Suprapubic skin (tissue), 3 donors: Measurements from ENCODE around the gene PDGFB.

Experiments
- POLR2A ChIP-seq, 2 donors: fragments of 450-650 bp; IDR thresholded peaks; one replicate each; pipeline ENCODE4 v1.6.1; 2017; ENCODE audit warnings: antibody characterized with exemption in 2 of 2, mild to moderate bottlenecking in 2 of 2, moderate library complexity in 2 of 2
- TF ChIP-seq, protein P1 (sequence below), 2 donors: fragments of 200-600 bp in 1 of 2; fragments of 450-650 bp in 1 of 2; sonication (generic) in 1 of 2; IDR thresholded peaks; one replicate each; pipeline ENCODE4 v1.5.1; 2016 to 2019; ENCODE audit warnings: antibody characterized with exemption in 2 of 2, mild to moderate bottlenecking in 1 of 2, moderate library complexity in 1 of 2

DNA sequence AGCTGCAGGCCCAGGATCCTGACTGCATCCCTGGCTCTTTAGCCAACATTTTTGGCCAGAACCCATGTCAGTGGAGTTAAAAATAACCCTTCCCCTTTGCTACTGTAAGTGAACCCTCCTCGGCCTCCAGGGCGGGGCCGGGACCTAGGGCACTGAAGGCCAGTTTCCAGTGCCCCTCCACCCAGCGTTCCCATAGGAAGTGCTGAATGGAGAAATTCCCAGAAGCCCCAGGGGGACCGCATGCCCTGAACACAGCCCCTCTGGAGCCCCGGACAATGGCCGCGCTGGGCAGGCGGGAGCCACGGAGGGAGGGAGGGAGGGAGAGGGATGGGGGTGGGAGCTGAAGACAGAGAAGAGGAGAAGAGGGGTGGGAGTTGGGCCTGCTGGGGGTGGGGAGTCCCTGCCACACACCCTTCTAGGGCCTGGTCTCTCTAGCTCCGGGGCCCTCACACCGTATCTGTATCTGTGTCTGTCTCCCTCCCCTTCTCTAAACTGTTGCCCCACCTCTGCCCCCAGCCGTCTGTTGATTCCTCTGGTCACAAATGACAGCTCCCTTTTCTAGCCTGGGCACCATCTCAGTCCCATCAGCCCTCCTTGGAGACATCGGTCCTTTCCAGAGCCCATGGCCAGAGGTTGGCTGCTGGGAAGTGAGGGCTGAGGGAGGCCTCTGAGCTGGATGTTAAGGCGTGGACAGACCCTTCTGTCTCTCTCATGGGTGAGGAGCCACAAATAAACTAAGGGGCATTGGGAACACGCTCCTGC lies 10.9 kb downstream of the PDGFB start:
- TF ChIP-seq, protein P1, sequence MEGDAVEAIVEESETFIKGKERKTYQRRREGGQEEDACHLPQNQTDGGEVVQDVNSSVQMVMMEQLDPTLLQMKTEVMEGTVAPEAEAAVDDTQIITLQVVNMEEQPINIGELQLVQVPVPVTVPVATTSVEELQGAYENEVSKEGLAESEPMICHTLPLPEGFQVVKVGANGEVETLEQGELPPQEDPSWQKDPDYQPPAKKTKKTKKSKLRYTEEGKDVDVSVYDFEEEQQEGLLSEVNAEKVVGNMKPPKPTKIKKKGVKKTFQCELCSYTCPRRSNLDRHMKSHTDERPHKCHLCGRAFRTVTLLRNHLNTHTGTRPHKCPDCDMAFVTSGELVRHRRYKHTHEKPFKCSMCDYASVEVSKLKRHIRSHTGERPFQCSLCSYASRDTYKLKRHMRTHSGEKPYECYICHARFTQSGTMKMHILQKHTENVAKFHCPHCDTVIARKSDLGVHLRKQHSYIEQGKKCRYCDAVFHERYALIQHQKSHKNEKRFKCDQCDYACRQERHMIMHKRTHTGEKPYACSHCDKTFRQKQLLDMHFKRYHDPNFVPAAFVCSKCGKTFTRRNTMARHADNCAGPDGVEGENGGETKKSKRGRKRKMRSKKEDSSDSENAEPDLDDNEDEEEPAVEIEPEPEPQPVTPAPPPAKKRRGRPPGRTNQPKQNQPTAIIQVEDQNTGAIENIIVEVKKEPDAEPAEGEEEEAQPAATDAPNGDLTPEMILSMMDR (IDR thresholded peaks at IDR 0.05) = no peak
- TF ChIP-seq POLR2A (IDR thresholded peaks at IDR 0.05) = no peak
